Articular chondrocyte of knee joint (primary cell): Measurements from ENCODE around the gene ZMYM2. TPM values are rescaled to one million over a fixed set of nuclear protein-coding genes. Genes with fewer than 3 reads are reported as not detected.

Experiments used
- total RNA-seq: library from RNA; depleted of rRNA; stranded (reverse); fragments of >200 nt; gene quantifications from 2 replicates; pipeline ENCODE4 v1.2.3, GENCODE V29; 2012

Gene ZMYM2
- 72.3 and 83.7 TPM in 2 replicates for total RNA-seq

GRCh38 chr13:19958155-19959111, at the start of gene ZMYM2:
Gene ZMYM2 (plus strand): TSS chr13:19958727. CDS start chr13:19993073, 34,346 bp downstream.

Other genes with a start within 250 kb of the ZMYM2 start
- gene PSPC1, start 175.8 kb upstream of the ZMYM2 start, total RNA-seq: 53.5 and 54.7 TPM in 2 replicates
- gene ZMYM5, start 95.1 kb upstream of the ZMYM2 start, total RNA-seq: 26.7 and 27.4 TPM in 2 replicates
- gene GJA3, start 202.3 kb downstream of the ZMYM2 start, total RNA-seq: 0.13 and 0.65 TPM in 2 replicates
- gene GJB2, start 234.2 kb downstream of the ZMYM2 start, total RNA-seq: under 0.01 and 0.65 TPM in 2 replicates